Parathyroid adenoma (tissue), 2 donors: ENCODE results near the gene ATP8B4.

ENCODE experiments used
- H2AFZ ChIP-seq: fragments of 300-600 bp; sonication (generic); one replicate; pipeline ENCODE4 v1.7.0; 2017; ENCODE audit warnings: antibody characterized with exemption, mild to moderate bottlenecking
- H3K27ac ChIP-seq: fragments of 300-600 bp; sonication (generic); one replicate; pipeline ENCODE4 v1.7.0; 2017
- H3K27me3 ChIP-seq: fragments of 300-600 bp; sonication (generic); one replicate; pipeline ENCODE4 v1.7.0; 2017; ENCODE audit warnings: low read length; ENCODE audit not compliant: control insufficient read depth, insufficient read depth
- H3K36me3 ChIP-seq: fragments of 300-600 bp; sonication (generic); one replicate; pipeline ENCODE4 v1.7.0; 2017; ENCODE audit warnings: low read length; ENCODE audit not compliant: control insufficient read depth, insufficient read depth
- H3K4me1 ChIP-seq: fragments of 300-600 bp; sonication (generic); one replicate; pipeline ENCODE4 v1.7.0; 2017; ENCODE audit warnings: control low read depth
- H3K4me2 ChIP-seq: fragments of 300-600 bp; sonication (generic); one replicate; pipeline ENCODE4 v1.7.0; 2017; ENCODE audit warnings: low read length
- H3K4me3 ChIP-seq: fragments of 300-600 bp; sonication (generic); one replicate; pipeline ENCODE4 v1.7.0; 2017; ENCODE audit warnings: low read depth, low read length
- H3K79me2 ChIP-seq: fragments of 300-600 bp; sonication (generic); one replicate; pipeline ENCODE4 v1.7.0; 2017; ENCODE audit warnings: control low read depth
- H3K9ac ChIP-seq: fragments of 300-600 bp; sonication (generic); one replicate; pipeline ENCODE4 v1.7.0; 2017; ENCODE audit warnings: mild to moderate bottlenecking
- H3K9me3 ChIP-seq: fragments of 300-600 bp; sonication (generic); one replicate; pipeline ENCODE4 v1.7.0; 2017; ENCODE audit warnings: low read length; ENCODE audit not compliant: control insufficient read depth
- CTCF ChIP-seq: fragments of 300-600 bp; sonication (generic); IDR thresholded peaks from one replicate; pipeline ENCODE4 v1.7.0; 2017; ENCODE audit warnings: antibody characterized with exemption, mild to moderate bottlenecking
- donor health status: primary hyperparathyroidism.

ATP8B4 gene

DNA sequence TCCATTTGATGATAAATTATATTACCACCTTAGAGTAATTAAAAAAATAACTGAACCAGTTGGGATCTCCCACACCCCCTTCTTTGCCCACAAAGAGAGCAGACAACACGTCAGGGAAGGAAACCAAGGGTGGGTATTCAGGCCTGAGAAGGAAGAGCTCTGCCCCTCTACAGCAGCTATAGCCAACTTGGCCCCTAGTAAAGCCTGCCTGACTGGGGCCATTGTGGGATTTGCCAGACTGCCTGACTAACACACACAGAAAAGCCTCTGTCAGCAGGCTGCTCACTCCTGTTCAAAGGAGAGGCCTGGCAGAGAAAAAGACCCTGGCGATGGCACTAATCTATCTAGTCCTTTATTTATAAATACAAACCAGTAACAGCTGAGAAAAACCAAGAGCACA, 41.4 kb downstream of the ATP8B4 start:
- Histone ChIP-seq H3K9ac (no peak overlapping the region), H2AFZ (no peak overlapping the region), H3K4me1 (no peaks in the 10 kb centered on the region), H3K79me2 (no peaks in the 10 kb centered on the region), H3K9me3 (no peaks in the 10 kb centered on the region), H3K4me2 (no peak overlapping the region), H3K36me3 (no peaks in the 10 kb centered on the region), H3K4me3 (no peak overlapping the region), H3K27me3 (no peaks in the 10 kb centered on the region), H3K27ac (no peak overlapping the region)
- no peak for TF ChIP-seq CTCF

DNA sequence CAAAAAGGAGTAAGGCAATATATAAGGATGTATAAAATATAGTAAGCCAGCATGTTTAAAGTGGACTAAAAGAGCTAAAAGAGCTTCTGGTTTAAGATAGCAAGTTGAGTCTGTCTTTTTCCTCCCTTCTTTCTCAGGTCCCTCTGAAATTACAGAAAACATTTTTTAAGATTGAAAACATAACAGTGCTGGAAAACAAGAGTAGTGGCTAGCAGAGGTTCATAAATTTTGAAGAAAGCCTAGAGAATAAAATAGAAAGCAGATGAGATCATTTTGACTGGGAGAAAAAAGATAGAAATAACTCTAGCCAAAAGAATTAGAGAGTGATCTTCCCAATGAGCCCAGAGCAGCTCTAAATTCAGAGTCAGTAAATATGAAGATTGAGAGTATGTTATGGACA, 41.9 kb downstream of the ATP8B4 start:
- no peak overlapping the region for H3K27ac ChIP-seq
- no peak overlapping the region for H3K4me3 ChIP-seq
- no peak overlapping the region for H2AFZ ChIP-seq
- no peak for TF ChIP-seq CTCF
- H3K9ac ChIP-seq = no peak overlapping the region
- no peak overlapping the region for H3K4me2 ChIP-seq
- no peaks in the 10 kb centered on the region for H3K27me3 ChIP-seq
- H3K4me1 ChIP-seq = no peaks in the 10 kb centered on the region
- no peaks in the 10 kb centered on the region for H3K36me3 ChIP-seq
- H3K79me2 ChIP-seq = no peaks in the 10 kb centered on the region
- no peaks in the 10 kb centered on the region for H3K9me3 ChIP-seq

GRCh38 chr15:50075319-50075718, 43.7 kb downstream of the ATP8B4 start:
- Histone ChIP-seq H2AFZ (no peak overlapping the region), H3K4me2 (no peak overlapping the region), H3K36me3 (no peaks in the 10 kb centered on the region), H3K79me2 (no peaks in the 10 kb centered on the region), H3K27me3 (no peaks in the 10 kb centered on the region), H3K4me1 (no peaks in the 10 kb centered on the region), H3K9me3 (no peaks in the 10 kb centered on the region), H3K27ac (no peak overlapping the region), H3K4me3 (no peak overlapping the region), H3K9ac (no peak overlapping the region)
- TF ChIP-seq CTCF = no peak

DNA sequence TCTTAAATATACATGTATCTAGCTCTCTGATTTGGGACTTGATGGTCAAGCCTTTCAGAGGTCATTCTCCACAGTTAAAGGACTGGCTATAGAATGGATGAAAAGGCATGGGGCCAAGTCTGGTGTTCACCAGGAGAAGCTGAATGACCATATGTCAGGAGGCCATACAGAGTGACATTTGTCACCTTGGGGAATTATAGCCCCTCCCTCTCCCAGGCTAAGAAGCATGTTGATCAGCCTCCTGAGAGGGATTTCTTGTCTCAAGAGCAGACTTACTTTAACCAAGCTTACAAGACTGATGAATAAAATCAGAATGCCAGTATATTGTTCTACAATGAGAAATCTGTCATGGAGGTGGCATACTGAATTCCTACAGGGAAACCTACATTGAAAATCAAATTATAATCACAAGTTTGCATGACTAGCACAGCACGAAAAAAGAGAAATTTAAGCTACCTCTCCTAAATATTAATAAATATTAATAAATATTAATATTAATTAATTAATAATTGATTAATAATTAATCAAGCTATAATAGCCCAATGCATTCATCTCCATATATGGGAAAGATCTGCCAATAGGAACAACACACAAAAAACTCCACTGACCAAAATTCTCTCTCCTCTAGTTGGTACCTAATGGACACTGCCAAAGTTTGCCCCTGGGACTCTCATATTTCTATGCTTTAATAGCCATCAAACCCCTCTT, 47.3 kb downstream of the ATP8B4 start:
- H3K27ac ChIP-seq = no peak overlapping the region
- no peak overlapping the region for H2AFZ ChIP-seq
- H3K4me2 ChIP-seq = no peak overlapping the region
- H3K79me2 ChIP-seq = no peaks in the 10 kb centered on the region
- H3K4me3 ChIP-seq = no peak overlapping the region
- no peaks in the 10 kb centered on the region for H3K4me1 ChIP-seq
- no peak for TF ChIP-seq CTCF
- H3K36me3 ChIP-seq = no peaks in the 10 kb centered on the region
- H3K9ac ChIP-seq = no peak overlapping the region
- H3K9me3 ChIP-seq = no peaks in the 10 kb centered on the region
- H3K27me3 ChIP-seq = no peaks in the 10 kb centered on the region

- Histone ChIP-seq H3K4me2 (no peak overlapping the region), H3K4me1 (no peaks in the 10 kb centered on the region), H3K27me3 (no peaks in the 10 kb centered on the region), H3K79me2 (no peaks in the 10 kb centered on the region), H3K9ac (no peak overlapping the region), H3K36me3 (no peaks in the 10 kb centered on the region), H2AFZ (no peak overlapping the region), H3K4me3 (no peak overlapping the region), H3K27ac (no peak overlapping the region), H3K9me3 (no peaks in the 10 kb centered on the region)
- no peak for TF ChIP-seq CTCF
Measured at GRCh38 chr15:50068016-50068415, 51.0 kb downstream of the ATP8B4 start.
